ENCODE results near the gene FUT7. TPM values are rescaled to one million over a fixed set of nuclear protein-coding genes. Genes with fewer than 3 reads are reported as not detected.

The FUT7 gene
- total RNA-seq, 4 donors from 2014 or later, result not detected

GRCh38 chr9:137055385-137056364, 23.8 kb upstream of the FUT7 start:
- Histone ChIP-seq H3K27ac (no peak overlapping the region), H3K36me3 (no peaks in the 10 kb centered on the region), H3K9me3 (no peaks in the 10 kb centered on the region), H3K27me3 (no peaks in the 10 kb centered on the region), H3K4me1 (peaks cover 23 to 34% of the 10 kb centered on the region in 2 donors), H3K4me3 (replicated peaks in 1 of 3) (no peak overlapping the region)
- intact Hi-C loops (cut with DNase I), result no loop called here
- WGBS, 2 donors, result 47 to 55% methylated on average over 5 to 10 of the region's 28 CpGs
- TF ChIP-seq POLR2A (IDR thresholded peaks at IDR 0.05) (no peak), CTCF (IDR thresholded peaks at IDR 0.05) (no peak)
- DNase-seq, result peak; percentile 81 to 90

GRCh38 chr9:137054932-137055384, 23.1 kb upstream of the FUT7 start:
- intact Hi-C loops (cut with DNase I), result no loop called here
- no peak for TF ChIP-seq CTCF (IDR thresholded peaks at IDR 0.05)
- no peak for TF ChIP-seq POLR2A (IDR thresholded peaks at IDR 0.05)
- Histone ChIP-seq H3K27ac (no peak overlapping the region), H3K36me3 (no peaks in the 10 kb centered on the region), H3K27me3 (no peaks in the 10 kb centered on the region), H3K9me3 (no peaks in the 10 kb centered on the region), H3K4me3 (replicated peaks in 1 of 3) (no peak overlapping the region), H3K4me1 (peaks cover 23 to 34% of the 10 kb centered on the region in 2 donors)
- DNase-seq, result no peak
- 64 to 90% methylated on average over 5 to 12 of the region's 17 CpGs for WGBS, 2 donors

- peak; percentile 65 to 68 for DNase-seq
- Histone ChIP-seq H3K4me3 (replicated peaks in 1 of 3) (peak within 1 kb of the TSS in 1 of 3 donors; percentile 37), H3K36me3 (no peaks in the 10 kb centered on the region), H3K27me3 (peaks cover 3% of the 10 kb centered on the region), H3K27ac (no peak within 1 kb of the TSS), H3K9me3 (no peaks in the 10 kb centered on the region), H3K4me1 (peaks cover 23 to 34% of the 10 kb centered on the region in 2 donors)
- WGBS, 2 donors, result 76 to 77% methylated on average over 4 to 18 of the region's 90 CpGs
- TF ChIP-seq POLR2A (IDR thresholded peaks at IDR 0.05), result no peak
- TF ChIP-seq CTCF (IDR thresholded peaks at IDR 0.05), result no peak
- intact Hi-C loops (cut with DNase I), result no loop called here
Measured at GRCh38 chr9:137053944-137054931, 22.4 kb upstream of the FUT7 start, which contains the start of gene ENTPD2. ENTPD2 (minus strand) TSS chr9:137054061; CDS start chr9:137053997, 64 bp downstream.

GRCh38 chr9:137052998-137053943, 21.4 kb upstream of the FUT7 start:
- Histone ChIP-seq H3K36me3 (no peaks in the 10 kb centered on the region), H3K4me3 (replicated peaks in 1 of 3) (peak overlapping the region in 1 of 3 donors; percentile 37), H3K4me1 (peaks cover 23 to 34% of the 10 kb centered on the region in 2 donors), H3K27ac (no peak overlapping the region), H3K9me3 (no peaks in the 10 kb centered on the region), H3K27me3 (peaks cover 13% of the 10 kb centered on the region)
- no peak for DNase-seq
- 20 to 48% methylated on average over 5 to 25 of the region's 71 CpGs for WGBS, 2 donors
- intact Hi-C loops (cut with DNase I), result no loop called here
- TF ChIP-seq POLR2A (IDR thresholded peaks at IDR 0.05) (no peak), CTCF (IDR thresholded peaks at IDR 0.05) (no peak)

Data from thyroid gland (tissue), 4 donors.